Thymus (tissue), 11 donors: Measurements from ENCODE around the gene MAGI1. TPM values are rescaled to one million over a fixed set of nuclear protein-coding genes. Genes with fewer than 3 reads are reported as not detected.

Source experiments
- DNase-seq, 9 donors: peaks; one replicate each; pipeline ENCODE4 v3.0.0-alpha.2; 2013; ENCODE audit warnings: low spot score in 9 of 9, low read depth in 6 of 9, missing footprints in 1 of 9
- H3K27ac ChIP-seq, 2 donors: one replicate each; pipeline ENCODE4 v1.5.1; 2013; ENCODE audit warnings: control low read depth in 1 of 2, low read depth in 1 of 2, low read length in 1 of 2, mild to moderate bottlenecking in 1 of 2, moderate library complexity in 1 of 2
- H3K27me3 ChIP-seq, 2 donors: one replicate each; pipeline ENCODE4 v1.5.1; 2013; ENCODE audit warnings: low read length in 1 of 2; ENCODE audit not compliant: control insufficient read depth in 2 of 2, insufficient read depth in 1 of 2
- H3K36me3 ChIP-seq, 2 donors: one replicate each; pipeline ENCODE4 v1.5.1; 2013; ENCODE audit warnings: low read length in 1 of 2, mild to moderate bottlenecking in 1 of 2, moderate library complexity in 1 of 2; ENCODE audit not compliant: control insufficient read depth in 2 of 2, insufficient read depth in 2 of 2
- H3K4me1 ChIP-seq, 2 donors: one replicate each; pipeline ENCODE4 v1.5.1; 2013; ENCODE audit warnings: low read length in 2 of 2; ENCODE audit not compliant: control insufficient read depth in 2 of 2, insufficient read depth in 2 of 2
- H3K4me3 ChIP-seq, 2 donors: one replicate each; pipeline ENCODE4 v1.5.1; 2013; ENCODE audit warnings: low read length in 2 of 2, control low read depth in 1 of 2, mild to moderate bottlenecking in 1 of 2
- H3K9me3 ChIP-seq, 2 donors: one replicate each; pipeline ENCODE4 v1.5.1; 2013; ENCODE audit warnings: low read length in 1 of 2, mild to moderate bottlenecking in 1 of 2; ENCODE audit not compliant: control insufficient read depth in 2 of 2, insufficient read depth in 1 of 2
- WGBS: extraction: QIAGEN DNeasy Blood & Tissue Kit; methylation state at CpG from one replicate; pipeline ENCODE4 v1.1.7; 2013; 5-methylcytosine and 5-hydroxymethylcytosine counted together
- polyA plus RNA-seq: library from polyadenylated mRNA; stranded (reverse); fragments of 200-250 nt; gene quantifications from one replicate; pipeline ENCODE4 v1.2.3, GENCODE V29; 2013
- total RNA-seq: library from RNA; stranded (reverse); fragments of 120-200 nt; gene quantifications from one replicate; pipeline ENCODE4 v1.2.4, GENCODE V29; 2013
- donor health status: healthy.

Gene MAGI1
- total and polyA plus RNA-seq, 2 donors: 5.1 to 6.1 TPM

DNA sequence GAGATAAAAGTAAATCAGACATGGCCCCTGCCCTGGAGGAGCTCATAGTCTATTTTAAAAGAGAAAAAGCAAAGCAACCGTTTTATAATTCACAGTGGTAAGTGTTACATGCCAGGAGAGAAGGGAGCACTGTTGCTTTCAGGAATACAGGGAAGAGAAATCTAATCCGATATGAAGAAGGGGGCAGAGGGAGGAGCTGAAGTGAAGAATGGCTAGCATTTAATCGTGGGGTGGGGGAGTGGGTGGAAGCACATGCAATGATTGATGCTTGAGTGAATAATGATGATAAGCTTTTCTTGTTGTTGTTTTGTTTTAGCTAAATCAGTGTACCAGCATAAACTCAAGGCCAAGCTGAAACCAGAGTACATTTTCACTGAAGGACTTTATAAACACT, 629.5 kb downstream of the MAGI1 start:
- H3K36me3 ChIP-seq: no peaks in the 10 kb centered on the region
- H3K4me3 ChIP-seq: no peak overlapping the region
- no peaks in the 10 kb centered on the region for H3K4me1 ChIP-seq
- no peak for DNase-seq
- H3K27me3 ChIP-seq: no peaks in the 10 kb centered on the region
- H3K9me3 ChIP-seq: no peaks in the 10 kb centered on the region
- WGBS: 78% methylated on average over 3 of the region's 3 CpGs
- no peak overlapping the region for H3K27ac ChIP-seq

DNA sequence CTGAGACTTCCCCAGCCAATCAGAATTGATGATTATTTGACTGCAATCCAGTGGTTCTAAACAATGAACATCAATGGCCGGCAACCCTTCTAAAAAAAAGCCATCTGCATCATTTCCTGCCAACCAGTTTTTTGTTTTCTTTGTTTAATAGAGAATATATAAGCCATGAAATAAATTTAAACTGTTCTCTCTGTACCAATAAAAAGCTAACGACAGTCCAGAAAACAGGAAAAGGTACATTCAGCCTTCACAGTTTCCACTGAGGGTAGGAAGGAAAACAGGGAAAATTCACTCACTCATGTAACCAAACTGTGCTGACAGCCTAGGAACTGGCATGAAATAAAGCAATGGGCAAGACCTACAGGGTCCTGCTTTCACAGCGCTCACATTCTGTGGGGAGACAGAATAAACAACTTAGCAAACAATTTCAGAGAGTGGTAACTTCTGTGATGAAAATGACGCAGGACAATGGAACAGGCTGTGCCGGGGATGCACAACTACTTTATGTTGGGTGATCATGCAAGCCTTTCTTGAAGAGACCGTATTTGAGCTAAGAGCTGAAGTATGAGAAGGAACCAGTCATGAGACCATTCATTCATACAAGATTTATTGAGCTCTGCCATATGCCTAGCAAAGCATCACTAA, 630.1 kb downstream of the MAGI1 start:
- WGBS: 95% methylated on average over 6 of the region's 6 CpGs
- no peaks in the 10 kb centered on the region for H3K9me3 ChIP-seq
- no peaks in the 10 kb centered on the region for H3K4me1 ChIP-seq
- H3K36me3 ChIP-seq: no peaks in the 10 kb centered on the region
- no peak overlapping the region for H3K27ac ChIP-seq
- no peak for DNase-seq
- H3K27me3 ChIP-seq: no peaks in the 10 kb centered on the region
- no peak overlapping the region for H3K4me3 ChIP-seq

DNA sequence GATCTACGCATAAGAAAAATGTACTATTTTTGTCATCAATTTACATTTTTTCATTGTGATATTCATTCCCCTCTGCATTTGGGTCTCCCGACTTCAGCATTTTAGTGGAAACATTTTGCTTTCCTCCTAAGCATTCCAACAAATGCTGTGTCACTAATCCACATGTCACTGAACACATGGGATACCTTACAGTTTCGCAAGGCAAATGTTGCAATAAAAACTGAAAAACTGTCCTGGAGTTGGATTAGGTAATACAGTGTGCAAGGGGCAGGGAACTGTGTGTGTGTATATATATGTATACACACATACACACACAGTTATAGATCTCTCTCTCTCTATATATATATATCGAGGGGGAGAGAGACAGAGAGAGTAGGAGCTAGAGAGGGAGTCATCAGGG, 632.2 kb downstream of the MAGI1 start:
- H3K27ac ChIP-seq: no peak overlapping the region
- H3K36me3 ChIP-seq: no peaks in the 10 kb centered on the region
- DNase-seq: no peak
- no peaks in the 10 kb centered on the region for H3K9me3 ChIP-seq
- H3K4me1 ChIP-seq: no peaks in the 10 kb centered on the region
- H3K4me3 ChIP-seq: no peak overlapping the region
- no peaks in the 10 kb centered on the region for H3K27me3 ChIP-seq
- 94% methylated on average over 4 of the region's 4 CpGs for WGBS

DNA sequence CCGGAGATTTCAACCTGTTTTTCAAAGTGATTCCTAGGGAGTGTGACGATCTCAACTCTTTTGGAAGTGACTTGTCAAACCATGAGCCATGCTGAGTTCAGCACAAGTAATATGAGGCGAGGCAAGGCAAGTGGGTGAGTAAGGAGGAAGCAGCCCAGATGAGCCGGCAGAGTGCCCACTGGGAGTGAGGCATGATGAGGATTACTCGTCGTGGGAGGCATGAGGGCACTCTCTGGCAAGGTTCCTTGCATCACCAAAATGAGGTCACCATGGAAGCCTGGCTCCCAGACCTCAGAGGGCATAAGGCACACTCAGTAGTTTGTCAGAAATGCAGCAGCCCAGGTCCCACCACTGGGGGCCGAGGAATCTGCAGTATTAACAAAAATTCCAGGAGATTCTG, 636.1 kb downstream of the MAGI1 start:
- DNase-seq: no peak
- Histone ChIP-seq H3K27ac (no peak overlapping the region), H3K4me1 (no peaks in the 10 kb centered on the region), H3K4me3 (no peak overlapping the region), H3K36me3 (no peaks in the 10 kb centered on the region), H3K9me3 (no peaks in the 10 kb centered on the region), H3K27me3 (no peaks in the 10 kb centered on the region)
- 88% methylated on average over 7 of the region's 7 CpGs for WGBS

DNA sequence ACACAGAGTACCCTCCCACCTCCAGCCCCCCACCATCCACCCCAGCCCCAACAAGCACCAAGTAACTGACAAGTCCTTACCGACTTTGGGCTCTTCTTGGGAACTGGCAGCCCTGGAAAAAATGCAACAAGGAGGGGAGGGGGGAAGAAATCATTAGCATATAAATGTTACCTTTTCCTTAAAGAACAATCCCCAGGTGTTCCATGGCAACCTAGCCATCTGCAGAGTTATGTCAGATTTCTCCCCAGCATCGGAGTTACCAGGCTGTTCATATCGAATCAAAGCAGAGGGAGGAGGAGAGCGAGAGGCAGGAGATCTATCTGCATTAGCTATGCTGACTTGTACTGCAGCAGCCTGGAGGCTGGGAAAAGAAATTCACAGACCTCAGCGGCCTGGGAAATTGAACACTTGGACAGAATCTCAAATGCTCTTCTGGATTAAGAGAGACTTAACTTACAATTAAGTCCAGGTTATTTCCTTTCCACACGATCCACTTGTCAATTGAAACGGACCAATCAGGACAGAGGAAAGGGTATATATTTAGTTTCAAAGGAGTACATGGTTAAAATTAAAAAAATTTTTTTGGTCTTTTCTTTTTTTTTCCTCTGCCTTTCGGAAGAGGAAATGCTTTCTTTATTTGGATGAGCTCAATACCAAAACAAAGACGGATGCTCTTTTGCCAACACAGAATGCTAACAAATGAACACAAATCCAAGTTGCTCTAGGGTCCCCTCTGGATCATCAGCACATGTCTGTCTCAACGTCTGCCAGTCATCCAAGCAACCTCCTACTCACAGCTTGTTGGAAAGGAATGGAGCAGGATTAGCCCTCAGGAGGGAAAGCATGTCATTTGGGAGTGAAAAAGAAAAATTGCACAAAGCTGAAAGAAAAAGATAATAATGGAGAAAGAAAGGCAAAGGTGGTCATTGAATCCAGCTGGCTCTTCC, 637.1 kb downstream of the MAGI1 start:
- no peak for DNase-seq
- Histone ChIP-seq H3K9me3 (no peaks in the 10 kb centered on the region), H3K27ac (no peak overlapping the region), H3K4me1 (no peaks in the 10 kb centered on the region), H3K36me3 (no peaks in the 10 kb centered on the region), H3K27me3 (no peaks in the 10 kb centered on the region), H3K4me3 (no peak overlapping the region)
- 83% methylated on average over 10 of the region's 10 CpGs for WGBS

DNA sequence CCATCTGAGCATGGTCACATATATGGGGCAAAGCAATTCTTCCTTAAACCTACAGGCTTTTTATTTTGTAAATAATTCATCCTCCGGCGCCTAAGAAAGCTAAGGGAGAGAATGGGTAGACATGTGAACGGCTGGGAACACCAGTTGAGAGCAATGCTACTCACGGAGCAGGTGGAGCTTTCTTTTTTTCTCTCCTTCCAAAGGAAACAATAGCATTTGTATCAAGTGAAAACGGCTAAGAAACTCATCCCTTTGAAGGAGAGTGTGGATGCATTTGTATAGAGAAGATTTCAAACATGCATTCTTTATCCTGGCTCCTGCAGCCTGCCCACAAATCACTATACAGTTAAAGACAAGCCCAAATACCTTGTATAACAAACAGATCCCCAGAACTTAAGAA, 637.8 kb downstream of the MAGI1 start:
- Histone ChIP-seq H3K36me3 (no peaks in the 10 kb centered on the region), H3K9me3 (no peaks in the 10 kb centered on the region), H3K27me3 (no peaks in the 10 kb centered on the region), H3K4me1 (no peaks in the 10 kb centered on the region), H3K4me3 (no peak overlapping the region), H3K27ac (no peak overlapping the region)
- WGBS: 85% methylated on average over 5 of the region's 5 CpGs
- DNase-seq: no peak

DNA sequence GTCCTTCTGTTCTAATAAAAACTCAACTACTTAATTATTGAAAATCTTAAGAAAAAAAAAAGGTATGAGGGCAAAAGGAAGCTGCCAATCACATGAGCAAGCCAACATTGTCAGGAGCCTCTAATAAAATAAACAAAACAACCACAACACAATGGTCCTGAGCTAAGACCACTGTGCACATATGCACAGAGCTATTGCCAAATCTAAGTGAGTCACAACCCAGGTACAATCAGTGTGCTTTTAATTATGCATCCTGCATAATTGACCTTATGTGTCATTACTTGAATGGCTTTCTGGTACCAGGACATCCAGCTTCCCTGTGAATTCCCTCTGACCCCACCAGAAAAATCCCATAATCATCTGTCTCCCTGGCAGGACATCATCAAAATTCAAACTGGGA, 639.8 kb downstream of the MAGI1 start:
- H3K4me1 ChIP-seq: no peaks in the 10 kb centered on the region
- no peaks in the 10 kb centered on the region for H3K9me3 ChIP-seq
- H3K4me3 ChIP-seq: no peak overlapping the region
- no peak overlapping the region for H3K27ac ChIP-seq
- no peak for DNase-seq
- H3K36me3 ChIP-seq: no peaks in the 10 kb centered on the region
- no peaks in the 10 kb centered on the region for H3K27me3 ChIP-seq

DNA sequence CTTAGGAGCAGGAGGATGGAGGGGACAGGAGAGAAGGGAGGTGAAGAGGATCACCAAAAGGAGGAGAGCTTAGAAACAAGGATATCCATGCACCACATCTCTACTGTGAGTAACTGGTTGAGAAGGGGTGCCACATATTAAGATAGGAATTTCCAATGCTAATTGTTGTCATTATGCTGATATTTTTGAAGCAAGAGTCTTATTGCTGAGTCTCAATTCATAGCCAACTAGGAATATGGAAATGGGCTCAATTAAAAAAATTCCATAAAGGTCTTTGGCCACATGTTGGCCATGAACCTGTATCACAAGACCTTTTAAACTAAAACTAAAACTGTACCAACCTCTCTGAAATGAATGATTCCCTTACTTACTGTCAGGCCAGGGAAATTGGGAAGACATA, 642.6 kb downstream of the MAGI1 start:
- Histone ChIP-seq H3K9me3 (no peaks in the 10 kb centered on the region), H3K36me3 (no peaks in the 10 kb centered on the region), H3K27ac (no peak overlapping the region), H3K4me3 (no peak overlapping the region), H3K4me1 (no peaks in the 10 kb centered on the region), H3K27me3 (no peaks in the 10 kb centered on the region)
- no peak for DNase-seq

DNA sequence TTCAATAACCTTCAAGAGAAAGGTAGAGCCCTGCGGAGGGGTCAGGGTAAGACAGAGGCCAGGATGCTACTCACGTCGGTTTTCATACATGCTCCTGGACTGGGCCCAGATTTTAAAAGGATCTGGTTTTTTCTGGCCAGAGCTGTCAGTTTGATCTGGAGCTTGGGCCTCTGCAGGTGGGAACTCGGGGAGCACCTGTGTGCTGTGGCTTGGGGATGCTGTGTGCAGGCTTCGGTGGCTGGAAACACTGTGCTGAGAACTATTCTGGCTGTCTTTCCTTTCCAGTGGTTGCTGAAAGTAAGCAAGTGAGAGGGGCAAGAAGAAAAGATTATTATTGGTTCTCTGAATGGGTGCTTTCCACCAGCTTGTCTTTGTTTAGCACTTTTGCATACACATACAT, 647.6 kb downstream of the MAGI1 start:
- H3K36me3 ChIP-seq: no peaks in the 10 kb centered on the region
- H3K27ac ChIP-seq: no peak overlapping the region
- no peaks in the 10 kb centered on the region for H3K4me1 ChIP-seq
- no peaks in the 10 kb centered on the region for H3K9me3 ChIP-seq
- WGBS: 82% methylated on average over 5 of the region's 5 CpGs
- no peak overlapping the region for H3K4me3 ChIP-seq
- no peaks in the 10 kb centered on the region for H3K27me3 ChIP-seq
- DNase-seq: no peak
